Occipital lobe (tissue), 2 donors: Measurements from ENCODE around the gene SEMA6B. TPM values are rescaled to one million over a fixed set of nuclear protein-coding genes. Genes with fewer than 3 reads are reported as not detected.

Experiments
- DNase-seq: peaks from one replicate; lab custom pipeline; 2025; lab: John Stamatoyannopoulos, UW
- total RNA-seq: library from RNA; depleted of rRNA; stranded (reverse); fragments of >200 nt; gene quantifications from one replicate; pipeline ENCODE4 v1.2.3, GENCODE V29; 2014

The SEMA6B gene
- total RNA-seq, 1 donor from 2014 or later = 32.0 TPM

DNA sequence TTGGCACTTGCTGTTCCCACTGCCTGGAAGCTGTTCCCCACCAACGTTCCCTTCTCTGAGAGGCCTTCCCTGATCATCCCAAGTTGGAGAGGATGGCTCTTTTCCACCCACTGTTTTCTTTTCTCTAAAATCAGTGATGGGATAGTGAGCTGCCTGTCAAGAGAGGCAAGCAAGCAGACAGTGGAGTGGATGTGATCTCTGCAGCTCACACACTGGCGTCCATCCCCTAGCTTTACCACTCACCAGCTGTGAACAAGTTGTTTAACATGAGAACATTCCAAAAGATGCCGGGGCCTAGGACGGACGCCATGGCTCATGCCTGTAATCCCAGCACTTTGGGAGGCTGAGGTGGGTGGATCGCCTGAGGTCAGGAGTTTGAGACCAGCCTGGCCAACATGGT lies 28.0 kb upstream of the SEMA6B start:
- DNase-seq = no peak

DNA sequence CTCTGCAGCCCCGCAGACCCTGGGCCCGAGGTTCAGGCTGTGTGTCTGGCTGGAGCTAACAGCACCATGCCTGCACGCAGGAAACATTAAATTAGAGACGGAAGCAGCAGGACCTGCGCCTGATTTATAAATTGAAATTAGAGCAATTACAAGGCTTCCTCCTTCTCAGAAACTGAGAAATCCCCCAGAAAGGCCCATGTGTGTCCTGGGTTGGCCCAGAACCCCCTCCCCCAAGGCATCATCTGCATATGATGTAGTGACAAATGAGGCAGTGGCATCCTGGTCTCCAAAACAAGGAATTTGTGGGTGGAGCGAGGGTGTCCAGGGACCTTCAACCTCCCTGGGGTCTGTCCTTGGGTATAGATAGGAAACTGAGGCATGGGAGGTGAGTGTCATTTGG lies 27.2 kb upstream of the SEMA6B start:
- no peak for DNase-seq

DNA sequence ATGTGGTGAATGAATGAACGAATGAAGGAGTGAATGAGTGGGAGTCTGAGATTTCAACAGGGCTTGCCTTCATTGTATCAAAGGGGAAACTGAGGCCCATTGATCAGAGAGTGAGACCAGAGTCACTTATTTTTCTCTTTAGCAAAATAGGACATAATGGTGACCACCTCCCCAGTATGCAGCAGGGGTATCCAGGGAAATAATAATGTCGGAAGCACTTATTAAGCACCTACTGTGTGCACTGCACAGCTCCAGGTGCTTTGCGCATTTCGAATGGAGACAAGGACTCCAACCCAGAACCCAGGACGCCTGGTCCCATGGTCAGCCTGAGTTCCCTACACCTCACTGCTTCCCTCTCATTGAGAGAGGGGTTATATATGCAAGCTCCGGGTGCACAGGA lies 26.8 kb upstream of the SEMA6B start:
- DNase-seq = no peak

DNA sequence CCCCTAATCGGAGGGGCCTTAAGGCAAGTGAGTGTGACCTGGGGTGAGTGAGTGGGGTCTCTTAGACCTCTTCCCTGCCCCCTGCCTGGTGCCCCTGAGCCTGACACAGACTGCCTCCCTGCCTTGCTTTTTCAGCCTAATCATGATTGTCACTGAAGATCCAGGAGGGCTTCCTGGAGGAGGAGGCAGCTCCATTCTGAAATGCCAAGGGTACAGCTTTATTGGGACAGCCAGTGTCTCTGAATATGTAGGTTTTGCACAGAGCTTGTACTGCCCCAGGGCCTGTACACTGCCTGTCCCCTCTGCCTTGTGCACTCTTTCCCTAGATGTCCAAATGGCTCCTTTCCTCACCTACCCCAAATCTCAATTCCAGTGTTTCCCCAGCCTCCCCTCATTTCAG lies 26.1 kb upstream of the SEMA6B start:
- DNase-seq = no peak

DNA sequence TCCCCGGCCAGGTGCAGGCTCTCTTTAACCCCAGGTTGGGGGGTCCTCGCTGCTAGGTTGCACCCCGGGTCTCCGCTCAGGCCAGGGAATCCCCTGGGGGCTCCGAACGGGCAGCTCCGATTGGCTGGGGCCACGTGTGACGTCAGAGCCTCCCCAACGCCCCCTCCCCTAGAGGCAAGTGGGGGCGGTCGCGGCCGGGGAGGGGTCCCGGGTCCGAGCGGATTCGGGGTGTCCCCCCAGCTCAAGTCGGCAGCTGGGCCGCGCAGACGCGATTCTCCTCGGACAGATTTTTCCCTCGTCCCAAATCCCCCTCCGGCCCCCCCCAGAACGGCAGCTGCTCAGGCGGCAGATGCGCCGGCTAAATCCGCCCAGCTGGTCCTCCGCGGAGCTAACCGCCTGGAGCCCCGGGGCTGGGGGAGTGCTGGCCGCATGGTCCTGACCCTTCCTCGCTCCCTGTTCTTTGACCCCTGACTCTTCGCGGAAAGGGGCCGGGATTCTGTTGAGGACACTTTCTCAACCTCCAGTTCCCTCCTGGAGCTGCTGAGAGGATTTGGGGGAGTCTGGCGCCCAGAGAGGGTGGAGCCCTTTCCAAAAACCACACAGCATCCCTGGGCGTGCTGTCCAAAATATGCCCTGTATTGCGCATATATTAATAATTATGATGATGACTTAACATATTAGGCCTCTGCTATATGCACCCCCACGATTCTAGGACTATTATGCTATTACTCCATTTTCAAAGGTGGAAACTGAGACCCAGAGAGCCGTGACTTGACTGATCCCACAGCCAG lies 25.4 kb upstream of the SEMA6B start:
- DNase-seq = no peak

GRCh38 chr19:4583961-4584669 lies 24.6 kb upstream of the SEMA6B start:
- DNase-seq = peak; percentile 43

DNA sequence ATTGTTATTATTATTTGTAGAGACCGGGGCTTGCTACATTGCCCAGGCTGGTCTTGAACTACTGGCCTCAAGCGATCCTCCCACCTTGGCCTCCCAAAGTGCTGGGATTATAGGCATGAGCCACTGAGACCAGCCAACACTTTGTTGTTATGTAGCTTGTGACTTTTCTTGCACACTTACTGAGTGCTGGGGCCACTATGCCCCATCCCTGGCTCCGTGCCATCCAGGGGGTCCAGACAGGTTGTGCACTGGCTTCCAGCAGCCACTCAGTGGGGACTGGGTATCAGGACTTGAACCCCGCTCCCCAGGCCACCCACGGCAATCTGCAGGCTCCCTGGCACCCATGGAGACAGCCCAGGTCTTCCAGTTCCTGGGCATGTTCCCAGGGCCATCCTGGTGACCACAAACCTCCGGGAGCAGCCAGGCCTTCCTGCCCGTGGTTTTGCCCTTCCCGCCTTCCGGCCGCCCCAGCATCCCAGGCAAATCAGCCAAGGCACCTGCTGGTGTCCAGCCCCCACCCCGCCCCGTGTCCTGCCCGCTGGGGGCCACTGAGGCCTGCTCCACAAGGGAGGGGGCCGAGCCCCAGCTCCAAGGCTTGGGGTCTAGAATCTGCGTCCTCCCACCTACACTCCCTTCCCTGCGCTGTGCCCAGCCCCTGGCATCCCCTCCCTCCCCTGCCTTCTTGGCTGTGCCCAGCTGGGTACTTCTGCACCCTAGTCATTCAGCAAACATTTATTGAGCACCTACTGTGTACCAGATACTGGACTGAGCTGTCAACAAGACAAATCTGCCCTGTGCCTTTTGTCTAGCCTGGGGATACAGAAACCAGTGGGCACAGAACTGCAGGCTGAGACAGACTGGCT lies 23.7 kb upstream of the SEMA6B start:
- no peak for DNase-seq

- DNase-seq = peak; percentile 33
Observed at GRCh38 chr19:4581666-4582553, 22.4 kb upstream of the SEMA6B start.

DNA sequence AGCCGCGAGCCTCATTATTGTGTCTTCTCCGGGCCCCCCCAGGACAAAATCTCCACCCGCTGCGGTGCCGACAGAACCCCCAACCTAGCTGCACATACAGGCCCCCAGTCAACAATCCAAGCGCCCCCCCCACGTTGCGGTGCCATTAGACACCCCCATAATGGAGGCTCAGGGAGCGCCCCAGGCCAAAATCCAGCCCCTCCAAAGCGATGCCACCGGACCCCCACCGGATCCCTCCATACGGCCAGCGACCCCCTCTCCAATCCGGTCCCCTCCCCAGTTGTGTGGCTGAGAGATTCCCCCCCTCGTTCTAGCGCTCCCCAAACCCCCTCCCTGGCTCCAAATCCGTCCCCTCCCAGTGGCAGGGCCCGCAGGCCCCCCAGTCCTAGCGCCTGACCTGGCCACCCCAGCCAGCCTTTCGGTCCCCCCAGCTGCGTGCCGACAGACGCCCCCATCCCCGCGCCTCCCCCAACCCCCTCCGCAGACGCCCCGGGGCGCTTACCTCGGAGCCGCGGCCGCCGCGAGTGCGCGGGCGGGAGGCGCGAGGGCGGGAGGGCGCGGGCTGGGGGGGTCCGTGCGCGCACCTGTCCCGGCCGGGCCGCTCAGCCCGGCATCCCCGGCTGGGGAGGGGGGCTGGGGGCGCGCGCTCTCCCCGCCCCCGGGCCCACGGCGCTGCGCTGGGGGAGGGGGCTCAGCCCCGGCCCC lies 21.6 kb upstream of the SEMA6B start:
- DNase-seq = no peak

DNA sequence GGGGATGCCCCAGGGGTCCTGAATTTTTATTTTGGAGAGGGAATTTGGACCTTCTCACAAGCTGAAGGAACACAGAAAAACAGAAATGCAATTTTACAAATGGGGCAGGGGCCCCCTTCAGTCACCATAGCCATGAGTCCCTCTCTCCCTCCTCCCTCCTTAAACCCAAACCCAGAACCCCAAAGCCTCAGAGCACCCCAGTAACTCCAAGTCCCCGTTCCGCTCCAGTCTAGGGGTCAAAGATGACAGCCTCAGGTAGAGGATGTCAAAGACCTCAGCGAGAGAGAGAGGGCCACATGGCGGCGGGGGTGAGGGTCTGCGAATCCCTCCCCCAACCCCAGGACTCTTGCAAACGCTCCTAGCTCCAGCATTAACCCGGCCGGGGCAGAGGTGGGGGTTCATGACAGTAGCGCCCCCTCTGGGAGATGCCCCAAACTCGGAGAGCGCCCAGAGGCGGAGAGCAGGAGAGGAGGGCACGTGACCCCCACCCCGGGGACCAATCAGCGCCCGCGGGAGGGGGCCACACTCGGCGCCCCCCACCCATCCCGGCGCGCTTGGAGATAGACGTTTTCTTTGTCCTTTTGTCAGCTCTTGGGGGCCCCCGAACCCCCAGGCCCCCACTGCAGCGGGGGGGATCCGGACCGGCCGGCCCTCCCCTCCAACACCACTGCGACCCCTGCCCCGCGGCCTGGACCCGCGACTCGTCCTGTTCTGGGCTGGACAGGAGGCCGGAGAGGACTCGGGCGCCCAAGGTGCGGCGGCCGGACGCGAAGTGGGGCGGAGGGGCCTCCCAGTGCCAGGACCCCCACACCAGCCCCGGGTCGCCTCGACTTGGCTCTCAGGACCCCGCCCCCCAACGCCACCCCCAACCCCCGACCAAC lies 20.8 kb upstream of the SEMA6B start:
- DNase-seq = no peak

DNA sequence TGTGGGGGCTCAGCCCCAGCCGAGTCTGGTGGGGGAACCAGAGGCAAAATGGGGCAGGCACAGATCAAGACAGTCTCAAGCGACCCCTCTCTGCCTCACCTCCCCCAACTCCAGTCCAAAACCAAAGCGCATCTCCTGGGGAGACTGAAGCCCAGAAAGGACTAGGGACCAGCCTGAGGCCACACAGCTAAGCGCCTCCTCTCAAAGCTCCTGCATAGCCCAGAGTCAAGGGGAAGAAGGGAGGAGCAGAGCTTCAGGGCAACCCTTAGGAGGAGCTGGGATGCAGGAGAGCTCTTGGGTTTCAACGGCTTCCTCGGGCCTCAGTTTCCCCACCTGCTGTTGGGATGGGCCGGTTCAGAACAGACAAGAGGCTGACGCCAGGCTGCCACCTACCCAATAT lies 19.9 kb upstream of the SEMA6B start:
- DNase-seq = no peak

GRCh38 chr19:4578552-4579248 lies 19.2 kb upstream of the SEMA6B start:
- DNase-seq = no peak

DNA sequence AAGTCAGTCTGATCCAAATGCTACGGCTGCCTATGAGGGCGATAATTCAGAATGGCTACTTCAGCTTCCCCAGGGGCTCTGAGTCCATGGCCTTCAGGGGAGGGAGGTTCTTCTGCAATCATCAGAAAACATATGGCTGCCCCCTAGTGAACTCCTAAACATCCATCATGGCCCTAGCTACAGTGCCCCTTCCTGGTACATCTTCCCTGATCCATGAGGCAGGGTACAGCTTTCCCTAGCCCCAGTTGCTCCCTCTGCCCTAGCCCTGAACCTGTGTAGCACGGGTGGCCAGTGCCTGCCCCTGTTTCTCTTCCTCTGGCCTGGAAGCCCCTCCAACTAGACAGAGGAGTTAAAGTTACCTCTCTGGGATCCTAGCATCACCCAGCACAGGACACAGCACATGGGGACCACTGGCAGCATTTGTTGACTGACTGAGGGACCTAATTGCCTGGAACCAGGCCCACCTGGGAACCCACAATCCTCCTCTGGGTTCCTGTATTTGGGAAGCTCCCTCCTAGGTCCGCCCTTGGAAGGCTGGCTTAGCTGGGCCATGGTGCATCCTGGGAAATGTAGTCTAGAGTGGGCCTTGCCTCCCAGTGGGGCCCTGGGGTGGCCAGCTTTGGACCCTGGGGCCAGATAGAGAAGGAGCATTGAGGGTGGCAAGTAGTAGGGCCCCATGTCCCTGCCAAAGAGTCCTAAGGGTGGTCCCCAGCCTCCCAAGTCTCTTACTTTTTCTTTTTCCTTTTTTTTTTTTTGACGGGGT lies 17.7 kb upstream of the SEMA6B start:
- DNase-seq = no peak

GRCh38 chr19:4576016-4576933 lies 16.8 kb upstream of the SEMA6B start:
- DNase-seq = no peak

DNA sequence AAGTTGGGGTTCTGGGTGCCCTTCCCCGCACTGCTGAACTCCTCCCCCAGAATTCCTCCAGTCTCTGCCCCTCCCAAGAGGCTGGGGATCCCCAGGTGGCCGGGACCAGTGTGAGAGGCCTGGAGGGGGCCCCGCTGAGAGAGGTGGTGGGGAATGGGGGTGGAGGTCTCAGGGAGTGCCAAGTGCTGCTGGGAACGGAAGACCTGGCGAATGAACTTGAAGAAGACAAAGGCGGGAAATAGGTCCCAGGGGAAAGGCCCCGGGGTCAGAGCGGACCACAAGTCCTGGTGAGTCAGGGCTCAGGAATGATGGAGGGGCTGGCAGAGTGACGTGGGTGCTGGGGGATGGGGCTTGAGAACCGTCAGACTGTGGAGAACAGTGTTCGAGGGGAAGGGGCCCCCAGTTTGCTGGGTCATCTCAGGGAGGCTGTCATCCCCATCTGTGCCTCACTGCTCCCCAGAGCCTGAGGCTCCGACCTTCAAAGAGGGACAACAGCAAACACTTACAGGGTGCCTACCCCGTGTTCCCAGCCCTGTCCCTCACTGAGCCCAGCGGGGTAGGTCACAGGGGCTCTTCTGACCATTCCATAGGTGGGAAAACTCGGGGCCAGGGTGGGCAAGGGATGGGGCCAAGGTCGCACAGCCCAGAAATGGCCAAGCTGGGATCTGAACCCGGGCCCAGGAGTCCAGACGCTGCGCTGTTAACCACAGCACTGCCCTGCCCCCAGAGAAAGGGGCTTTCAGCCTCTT lies 16.0 kb upstream of the SEMA6B start:
- DNase-seq = no peak

DNA sequence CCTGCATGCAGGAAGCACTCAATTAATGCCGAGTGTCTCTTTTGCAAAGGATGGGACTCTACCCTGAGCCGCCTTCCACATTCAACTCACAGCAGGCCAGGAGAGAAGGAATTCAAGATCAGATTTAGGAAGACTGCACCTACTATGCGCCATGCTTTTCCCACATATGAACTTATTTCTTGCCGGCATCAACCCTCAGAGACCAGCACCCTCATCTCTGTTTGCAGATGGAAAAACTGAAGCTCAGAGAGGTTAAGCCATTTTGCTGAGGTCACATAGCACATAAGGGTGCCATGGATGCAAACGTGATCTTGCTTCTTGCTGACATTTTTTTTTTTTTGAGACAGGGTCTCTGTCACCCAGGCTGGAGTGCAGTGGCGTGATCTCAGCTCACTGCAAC lies 14.2 kb upstream of the SEMA6B start:
- DNase-seq = no peak
